GM18507 (cell line): Measurements from ENCODE around the gene LMOD1.
"Not testable (repeated sequence)": the region's sequence is repeated elsewhere in the genome, so short reads cannot be mapped to it uniquely, and the experiment has no call there.

Source experiments
- DNase-seq: peaks from one replicate; pipeline ENCODE4 v3.0.0; 2011; ENCODE audit warnings: low read depth; ENCODE audit not compliant: insufficient read length; ENCODE audit errors: extremely low spot score
- FAIRE-seq: peaks from 2 replicates; lab custom pipeline; 2011; peaks lifted over from hg19 to GRCh38; lab: Jason Lieb, UNC

The LMOD1 gene

GRCh38 chr1:201883266-201883665 lies 63.1 kb downstream of the LMOD1 start:
- FAIRE-seq = no peak
- DNase-seq = no peak

- FAIRE-seq (peak; percentile 62), DNase-seq (no peak)
These were observed 63.6 kb downstream of the LMOD1 start for GRCh38 chr1:201882665-201883132.

GRCh38 chr1:201881617-201882016 lies 64.7 kb downstream of the LMOD1 start:
- DNase-seq = no peak
- FAIRE-seq = no peak

- no peak for FAIRE-seq
- DNase-seq = no peak
These were observed 65.3 kb downstream of the LMOD1 start for GRCh38 chr1:201880928-201881571.

- FAIRE-seq (peak; percentile 78), DNase-seq (no peak)
These were observed 68.4 kb downstream of the LMOD1 start for GRCh38 chr1:201877877-201878401.

- no peak for FAIRE-seq
- DNase-seq = no peak
These were observed 70.1 kb downstream of the LMOD1 start for GRCh38 chr1:201876148-201876818.

- DNase-seq (no peak), FAIRE-seq (no peak)
These were observed 71.7 kb downstream of the LMOD1 start for GRCh38 chr1:201874672-201875071.

GRCh38 chr1:201870397-201870796 lies 76.0 kb downstream of the LMOD1 start:
- no peak for FAIRE-seq

GRCh38 chr1:201861448-201861847 lies 84.9 kb downstream of the LMOD1 start:
- DNase-seq (no peak), FAIRE-seq (no peak)

More at GRCh38 chr1:201870397-201870796, 76.0 kb downstream of the LMOD1 start:
- no peak for DNase-seq

GRCh38 chr1:201859424-201859823 lies 86.9 kb downstream of the LMOD1 start:
- FAIRE-seq (no peak), DNase-seq (no peak)

GRCh38 chr1:201856722-201857121 lies 89.6 kb downstream of the LMOD1 start:
- DNase-seq, FAIRE-seq: not testable (repeated sequence)

- no peak for FAIRE-seq
- DNase-seq = no peak
These were observed 94.4 kb downstream of the LMOD1 start for GRCh38 chr1:201851949-201852348.

- no peak for FAIRE-seq
- DNase-seq = no peak
These were observed 96.3 kb downstream of the LMOD1 start for GRCh38 chr1:201850053-201850397.

GRCh38 chr1:201849372-201850052 lies 96.8 kb downstream of the LMOD1 start:
- DNase-seq (no peak), FAIRE-seq (no peak)

GRCh38 chr1:201848230-201848629 lies 98.1 kb downstream of the LMOD1 start:
- no peak for FAIRE-seq

GRCh38 chr1:201847150-201847549 lies 99.2 kb downstream of the LMOD1 start:
- no peak for DNase-seq
- no peak for FAIRE-seq

More at GRCh38 chr1:201848230-201848629, 98.1 kb downstream of the LMOD1 start:
- DNase-seq = no peak
